Neural cell (in vitro differentiated cells): ENCODE data around the gene NT5C2. TPM values are rescaled to one million over a fixed set of nuclear protein-coding genes. Genes with fewer than 3 reads are reported as not detected.
"Not testable (repeated sequence)": the region's sequence is repeated elsewhere in the genome, so short reads cannot be mapped to it uniquely, and the experiment has no call there.

Experiments
- H2AFZ ChIP-seq: fragments of 200-600, 300-800 bp; sonication (generic), shearing (Covaris generic); 2 replicates; pipeline ENCODE4 v1.6.0; 2014; ENCODE audit warnings: low read depth, mild to moderate bottlenecking, antibody characterized with exemption, low read length, moderate library complexity
- H3F3A ChIP-seq: fragments of 200-600 bp; shearing (Covaris generic); 2 replicates; pipeline ENCODE4 v1.6.1; 2016; ENCODE audit warnings: mild to moderate bottlenecking, moderate library complexity, mixed read lengths, antibody characterized with exemption, low read length; ENCODE audit not compliant: insufficient read depth, poor library complexity, severe bottlenecking
- H3K27ac ChIP-seq: fragments of 200-600, 300-800 bp; sonication (generic), shearing (Covaris generic); 2 replicates; pipeline ENCODE4 v1.5.1; 2014; ENCODE audit warnings: mild to moderate bottlenecking, low read length, moderate library complexity
- H3K27me3 ChIP-seq: fragments of 300-800, 200-600 bp; sonication (generic), shearing (Covaris generic); 2 replicates; pipeline ENCODE4 v1.6.0; 2014; ENCODE audit warnings: mild to moderate bottlenecking, low read depth, low read length, moderate library complexity; ENCODE audit not compliant: insufficient read depth
- H3K36me3 ChIP-seq: fragments of 300-800, 200-600 bp; sonication (generic), shearing (Covaris generic); 2 replicates; pipeline ENCODE4 v1.5.1; 2014; ENCODE audit warnings: mild to moderate bottlenecking, antibody characterized with exemption, low read length, moderate library complexity; ENCODE audit not compliant: insufficient read depth
- H3K4me2 ChIP-seq: fragments of 300-800, 200-600 bp; sonication (generic), shearing (Covaris generic); 2 replicates; pipeline ENCODE4 v1.6.0; 2014; ENCODE audit warnings: mild to moderate bottlenecking, low read length
- H3K4me3 ChIP-seq: fragments of 300-800, 200-600 bp; sonication (generic), shearing (Covaris generic); 2 replicates; pipeline ENCODE4 v1.5.1; 2014; ENCODE audit warnings: mild to moderate bottlenecking, low read length, moderate library complexity
- H3K79me2 ChIP-seq: fragments of 200-600 bp; shearing (Covaris generic); replicated peaks from 2 replicates; pipeline ENCODE4 v1.6.0; 2014; ENCODE audit warnings: mild to moderate bottlenecking, low read length, moderate library complexity; ENCODE audit not compliant: insufficient read depth
- H3K9ac ChIP-seq: fragments of 300-800, 200-600 bp; sonication (generic), shearing (Covaris generic); 2 replicates; pipeline ENCODE4 v1.6.1; 2016; ENCODE audit warnings: mild to moderate bottlenecking, low read length, mixed read lengths
- H3K9me2 ChIP-seq: fragments of 200-600 bp; shearing (Covaris generic); 2 replicates; pipeline ENCODE4 v1.6.1; 2016; ENCODE audit warnings: mild to moderate bottlenecking, low read length, mixed read lengths; ENCODE audit not compliant: insufficient read depth
- H3K9me3 ChIP-seq: fragments of 200-600, 300-800 bp; sonication (generic), shearing (Covaris generic); 2 replicates; pipeline ENCODE4 v1.6.1; 2016; ENCODE audit warnings: mild to moderate bottlenecking, mixed run types, low read length, moderate library complexity, mixed read lengths
- H4K20me1 ChIP-seq: fragments of 200-600 bp; shearing (Covaris generic); 2 replicates; pipeline ENCODE4 v1.6.1; 2016; ENCODE audit warnings: mild to moderate bottlenecking, mixed run types; ENCODE audit not compliant: insufficient read depth
- EP300 ChIP-seq: fragments of 450-650 bp; conservative IDR thresholded peaks from 2 replicates; pipeline ENCODE4 v1.6.1; 2014; ENCODE audit warnings: antibody characterized with exemption, mild to moderate bottlenecking, moderate library complexity; ENCODE audit not compliant: poor library complexity, severe bottlenecking
- EZH2 ChIP-seq: fragments of 200-600, 300-800 bp; shearing (Covaris generic), sonication (generic); IDR thresholded peaks from 2 replicates; pipeline ENCODE4 v1.6.1; 2014; ENCODE audit warnings: antibody characterized with exemption, low read length, borderline replicate concordance, mild to moderate bottlenecking; ENCODE audit not compliant: insufficient read depth, poor library complexity, severe bottlenecking
- MXI1 ChIP-seq: fragments of 450-650 bp; conservative IDR thresholded peaks from 2 replicates; pipeline ENCODE4 v1.6.1; 2014; ENCODE audit warnings: antibody characterized with exemption, mild to moderate bottlenecking; ENCODE audit not compliant: poor library complexity, severe bottlenecking
- POLR2AphosphoS5 ChIP-seq: IDR thresholded peaks from 2 replicates; pipeline ENCODE4 v1.6.1; 2012
- RAD21 ChIP-seq: fragments of 450-650 bp; conservative IDR thresholded peaks from 2 replicates; pipeline ENCODE4 v1.6.1; 2014; ENCODE audit warnings: antibody characterized with exemption, mild to moderate bottlenecking, moderate library complexity
- REST ChIP-seq: IDR thresholded peaks from 2 replicates; pipeline ENCODE4 v1.6.1; 2012; ENCODE audit warnings: borderline replicate concordance
- SMC3 ChIP-seq: fragments of 450-650 bp; conservative IDR thresholded peaks from 2 replicates; pipeline ENCODE4 v1.6.1; 2014; ENCODE audit warnings: antibody characterized with exemption, mild to moderate bottlenecking, moderate library complexity; ENCODE audit not compliant: poor library complexity
- TAF1 ChIP-seq: IDR thresholded peaks from 2 replicates; pipeline ENCODE4 v1.6.1; 2012; ENCODE audit warnings: low read depth
- polyA plus RNA-seq: library from polyadenylated mRNA; depleted of rRNA; stranded (reverse); fragments of >200 nt; gene quantifications from 2 replicates; pipeline ENCODE4 v1.2.3, GENCODE V29; 2014
- TF ChIP-seq, protein P1 (sequence below): fragments of 450-650 bp; IDR thresholded peaks from 2 replicates; pipeline ENCODE4 v1.5.1; 2014; ENCODE audit warnings: antibody characterized with exemption, mild to moderate bottlenecking, moderate library complexity; ENCODE audit not compliant: poor library complexity, severe bottlenecking

The NT5C2 gene
- polyA plus RNA-seq, 1 donor from 2014 or later: 190 TPM

GRCh38 chr10:103166523-103166922, 26.5 kb downstream of the NT5C2 start:
- Histone ChIP-seq H3K4me3 (no peak overlapping the region), H3K9ac (no peak overlapping the region), H3K27me3 (no peaks in the 10 kb centered on the region), H2AFZ (no peak overlapping the region), H3K36me3 (peaks cover 5% of the 10 kb centered on the region), H3K9me2 (no peaks in the 10 kb centered on the region), H4K20me1 (no peaks in the 10 kb centered on the region), H3K9me3 (peaks cover 7% of the 10 kb centered on the region), H3F3A (no peaks in the 10 kb centered on the region), H3K79me2 (peaks cover 9% of the 10 kb centered on the region), H3K4me2 (no peak overlapping the region), H3K27ac (no peak overlapping the region)
- TF ChIP-seq SMC3 (no peak), MXI1 (no peak), TAF1 (no peak), EZH2 (no peak), RAD21 (no peak)

GRCh38 chr10:103163766-103164403, 29.2 kb downstream of the NT5C2 start:
- not testable (repeated sequence) for H3K27ac ChIP-seq, H3F3A ChIP-seq, H2AFZ ChIP-seq, H3K4me2 ChIP-seq, H3K27me3 ChIP-seq, H4K20me1 ChIP-seq, H3K9me3 ChIP-seq, H3K9me2 ChIP-seq, H3K9ac ChIP-seq, H3K4me3 ChIP-seq, H3K79me2 ChIP-seq
- H3K36me3 ChIP-seq: peaks cover 11% of the 10 kb centered on the region

DNA sequence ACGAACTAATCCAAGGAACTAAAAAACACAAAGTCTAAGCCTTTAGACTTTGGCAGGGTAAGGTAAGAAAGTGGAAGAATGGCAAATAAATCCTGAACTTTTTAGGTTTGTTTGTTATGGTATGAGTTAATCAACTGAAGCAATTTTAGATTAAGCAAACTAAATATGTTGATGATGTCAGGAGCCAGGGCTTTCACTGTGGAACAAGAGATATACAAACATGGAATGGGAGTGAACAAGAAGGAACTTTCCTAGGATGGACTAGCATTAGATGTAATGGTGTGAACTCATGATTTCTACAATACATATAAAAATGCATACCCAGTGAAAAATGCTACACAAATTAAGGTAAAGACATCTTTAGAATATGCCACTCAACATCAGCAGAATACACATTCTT, 35.8 kb downstream of the NT5C2 start:
- Histone ChIP-seq H3K9me3 (no peaks in the 10 kb centered on the region), H3F3A (no peaks in the 10 kb centered on the region), H3K36me3 (peaks cover 6% of the 10 kb centered on the region), H3K4me2 (no peak overlapping the region), H2AFZ (no peak overlapping the region), H3K79me2 (no peaks in the 10 kb centered on the region), H3K9me2 (no peaks in the 10 kb centered on the region), H4K20me1 (no peaks in the 10 kb centered on the region), H3K9ac (no peak overlapping the region), H3K27ac (no peak overlapping the region), H3K27me3 (no peaks in the 10 kb centered on the region), H3K4me3 (no peak overlapping the region)
- TF ChIP-seq REST (no peak), EZH2 (no peak), EP300 (no peak), POLR2AphosphoS5 (no peak), SMC3 (no peak), TAF1 (no peak)
- TF ChIP-seq, protein P1, sequence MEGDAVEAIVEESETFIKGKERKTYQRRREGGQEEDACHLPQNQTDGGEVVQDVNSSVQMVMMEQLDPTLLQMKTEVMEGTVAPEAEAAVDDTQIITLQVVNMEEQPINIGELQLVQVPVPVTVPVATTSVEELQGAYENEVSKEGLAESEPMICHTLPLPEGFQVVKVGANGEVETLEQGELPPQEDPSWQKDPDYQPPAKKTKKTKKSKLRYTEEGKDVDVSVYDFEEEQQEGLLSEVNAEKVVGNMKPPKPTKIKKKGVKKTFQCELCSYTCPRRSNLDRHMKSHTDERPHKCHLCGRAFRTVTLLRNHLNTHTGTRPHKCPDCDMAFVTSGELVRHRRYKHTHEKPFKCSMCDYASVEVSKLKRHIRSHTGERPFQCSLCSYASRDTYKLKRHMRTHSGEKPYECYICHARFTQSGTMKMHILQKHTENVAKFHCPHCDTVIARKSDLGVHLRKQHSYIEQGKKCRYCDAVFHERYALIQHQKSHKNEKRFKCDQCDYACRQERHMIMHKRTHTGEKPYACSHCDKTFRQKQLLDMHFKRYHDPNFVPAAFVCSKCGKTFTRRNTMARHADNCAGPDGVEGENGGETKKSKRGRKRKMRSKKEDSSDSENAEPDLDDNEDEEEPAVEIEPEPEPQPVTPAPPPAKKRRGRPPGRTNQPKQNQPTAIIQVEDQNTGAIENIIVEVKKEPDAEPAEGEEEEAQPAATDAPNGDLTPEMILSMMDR: no peak
